Esophagus squamous epithelium (tissue), 5 donors: ENCODE data around the gene NAGS. TPM values are rescaled to one million over a fixed set of nuclear protein-coding genes. Genes with fewer than 3 reads are reported as not detected.
A peak's percentile ranks its signal among the peaks of the same experiment; 100 is the strongest.

Experiments used
- DNase-seq: peaks from one replicate; lab custom pipeline; 2025; lab: John Stamatoyannopoulos, UW
- H3K27ac ChIP-seq, 4 donors: fragments of 200-600 bp; sonication (generic); one replicate each; pipeline ENCODE4 v1.5.1; 2016 to 2019; ENCODE audit warnings: mild to moderate bottlenecking in 1 of 4
- H3K27me3 ChIP-seq, 4 donors: fragments of 200-600 bp; sonication (generic); 1 replicate in 3 of 4; 2 replicates in 1 of 4; pipeline versions ENCODE4 v1.5.1 to v1.6.0; 2017 to 2021; ENCODE audit warnings: antibody characterized with exemption in 1 of 4
- H3K36me3 ChIP-seq, 3 donors: fragments of 200-600 bp; sonication (generic); one replicate each; pipeline ENCODE4 v1.5.1; 2016 to 2019
- H3K4me1 ChIP-seq, 3 donors: fragments of 200-600 bp; sonication (generic); one replicate each; pipeline ENCODE4 v1.5.1; 2017 to 2019
- H3K4me3 ChIP-seq, 4 donors: fragments of 200-600 bp; sonication (generic); 1 replicate in 3 of 4; 2 replicates in 1 of 4; pipeline ENCODE4 v1.5.1; 2016 to 2019; ENCODE audit warnings: mild to moderate bottlenecking in 2 of 4, moderate library complexity in 1 of 4
- H3K9me3 ChIP-seq, 3 donors: fragments of 200-600 bp; sonication (generic); one replicate each; pipeline ENCODE4 v1.5.1; 2016 to 2019
- POLR2A ChIP-seq, 4 donors: fragments of 450-650 bp; IDR thresholded peaks; one replicate each; pipeline ENCODE4 v1.6.1; 2017; ENCODE audit warnings: antibody characterized with exemption in 4 of 4, mild to moderate bottlenecking in 4 of 4, moderate library complexity in 3 of 4
- WGBS, 2 donors: methylation state at CpG; one replicate each; pipeline ENCODE4 v1.1.5; 2018; 5-methylcytosine and 5-hydroxymethylcytosine counted together
- intact Hi-C: fragments of 100-400 bp; cut with DNase I; formaldehyde crosslinking; loops from one replicate; pipeline ENCODE4 v1.15.0; 2022
- total RNA-seq, 4 donors: library from RNA; depleted of rRNA; stranded (reverse); fragments of >200 nt; gene quantifications; one replicate each; pipeline ENCODE4 v1.1.0, GENCODE V29; 2016
- TF ChIP-seq, protein P1 (sequence below), 6 experiments: fragments of 450-650 bp in 4 of 6; fragments of 200-600 bp in 2 of 6; sonication (generic) in 2 of 6; IDR thresholded peaks; one replicate each; pipeline ENCODE4 v1.5.1; 2016 to 2019; ENCODE audit warnings: antibody characterized with exemption in 6 of 6, mild to moderate bottlenecking in 4 of 6, moderate library complexity in 4 of 6
- donor health status: DM: yes; HTN: yes; CAD: no.

The NAGS gene
- total RNA-seq, 4 donors from 2014 or later: 0.64 to 2.7 (median 2.1) TPM

- peaks cover 24 to 43% (median 25%) of the 10 kb centered on the region in 3 donors for H3K4me1 ChIP-seq
- H3K4me3 ChIP-seq: no peak overlapping the region
- 58 to 77% methylated on average over 2 to 6 of the region's 9 CpGs for WGBS, 2 donors
- H3K27me3 ChIP-seq: peaks cover 4 to 38% (median 9%) of the 10 kb centered on the region in 4 donors
- no peaks in the 10 kb centered on the region for H3K9me3 ChIP-seq
- peak overlapping the region in 2 of 4 donors; percentile 52 for H3K27ac ChIP-seq
- TF ChIP-seq POLR2A (IDR thresholded peaks at IDR 0.05): no peak
- TF ChIP-seq, protein P1, sequence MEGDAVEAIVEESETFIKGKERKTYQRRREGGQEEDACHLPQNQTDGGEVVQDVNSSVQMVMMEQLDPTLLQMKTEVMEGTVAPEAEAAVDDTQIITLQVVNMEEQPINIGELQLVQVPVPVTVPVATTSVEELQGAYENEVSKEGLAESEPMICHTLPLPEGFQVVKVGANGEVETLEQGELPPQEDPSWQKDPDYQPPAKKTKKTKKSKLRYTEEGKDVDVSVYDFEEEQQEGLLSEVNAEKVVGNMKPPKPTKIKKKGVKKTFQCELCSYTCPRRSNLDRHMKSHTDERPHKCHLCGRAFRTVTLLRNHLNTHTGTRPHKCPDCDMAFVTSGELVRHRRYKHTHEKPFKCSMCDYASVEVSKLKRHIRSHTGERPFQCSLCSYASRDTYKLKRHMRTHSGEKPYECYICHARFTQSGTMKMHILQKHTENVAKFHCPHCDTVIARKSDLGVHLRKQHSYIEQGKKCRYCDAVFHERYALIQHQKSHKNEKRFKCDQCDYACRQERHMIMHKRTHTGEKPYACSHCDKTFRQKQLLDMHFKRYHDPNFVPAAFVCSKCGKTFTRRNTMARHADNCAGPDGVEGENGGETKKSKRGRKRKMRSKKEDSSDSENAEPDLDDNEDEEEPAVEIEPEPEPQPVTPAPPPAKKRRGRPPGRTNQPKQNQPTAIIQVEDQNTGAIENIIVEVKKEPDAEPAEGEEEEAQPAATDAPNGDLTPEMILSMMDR (IDR thresholded peaks at IDR 0.05): no peak
- intact Hi-C loops: no loop called here
- no peak for DNase-seq
- H3K36me3 ChIP-seq: no peaks in the 10 kb centered on the region
Measured at GRCh38 chr17:44002141-44002848, 2.1 kb upstream of the NAGS start.

- no peak for DNase-seq
- peaks cover 0 to 15% (median 0%) of the 10 kb centered on the region in 3 donors for H3K36me3 ChIP-seq
- H3K27ac ChIP-seq: peak overlapping the region in 3 of 4 donors; percentile 77 to 90 (median 84)
- H3K9me3 ChIP-seq: no peaks in the 10 kb centered on the region
- H3K4me3 ChIP-seq: peak overlapping the region; percentile 27 to 77 (median 59)
- TF ChIP-seq POLR2A (IDR thresholded peaks at IDR 0.05): no peak
- TF ChIP-seq, protein P1 (IDR thresholded peaks at IDR 0.05): no peak
- peaks cover 4 to 38% (median 9%) of the 10 kb centered on the region in 4 donors for H3K27me3 ChIP-seq
- WGBS, 2 donors: 0 to 14% methylated on average over 2 to 4 of the region's 71 CpGs
- peaks cover 33 to 56% (median 34%) of the 10 kb centered on the region in 3 donors for H3K4me1 ChIP-seq
- intact Hi-C loops: no loop called here
Measured at GRCh38 chr17:44004761-44005526, 522 bp downstream of the NAGS start.

GRCh38 chr17:44005527-44006271, 1.3 kb downstream of the NAGS start:
- DNase-seq: no peak

DNA sequence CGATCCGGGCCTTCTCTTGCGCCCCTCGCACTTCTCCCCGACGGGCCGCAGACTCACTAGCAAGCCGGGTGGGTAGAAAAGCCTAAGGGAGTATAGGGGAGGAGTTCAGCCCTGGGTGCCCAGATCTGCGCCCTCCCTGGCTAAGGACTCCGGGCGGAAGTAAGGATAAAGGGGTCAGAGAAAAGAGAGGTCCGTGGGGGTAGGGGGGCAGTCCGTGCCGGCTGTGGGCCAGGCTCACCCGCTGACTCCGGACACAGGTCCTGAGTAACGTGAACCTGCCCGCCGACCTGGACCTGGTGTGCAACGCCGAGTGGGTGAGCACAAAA, 1.8 kb downstream of the NAGS start:
- WGBS, 2 donors: 0% methylated on average over 8 of the region's 21 CpGs; no CpG with 5 or more reads in 1 of the 2 donors
- peaks cover 33 to 56% (median 34%) of the 10 kb centered on the region in 3 donors for H3K4me1 ChIP-seq
- H3K36me3 ChIP-seq: peaks cover 0 to 28% (median 0%) of the 10 kb centered on the region in 3 donors
- H3K27me3 ChIP-seq: peaks cover 4 to 38% (median 9%) of the 10 kb centered on the region in 4 donors
- H3K9me3 ChIP-seq: no peaks in the 10 kb centered on the region
- H3K27ac ChIP-seq: peak overlapping the region; percentile 77 to 90 (median 80)
- DNase-seq: no peak
- H3K4me3 ChIP-seq: peak overlapping the region; percentile 27 to 77 (median 59)
- intact Hi-C loops: no loop called here
- no peak for TF ChIP-seq POLR2A (IDR thresholded peaks at IDR 0.05)
- TF ChIP-seq, protein P1 (IDR thresholded peaks at IDR 0.05): no peak

More at GRCh38 chr17:44005527-44006271, 1.3 kb downstream of the NAGS start:
- peaks cover 4 to 38% (median 9%) of the 10 kb centered on the region in 4 donors for H3K27me3 ChIP-seq
- H3K27ac ChIP-seq: peak overlapping the region; percentile 77 to 90 (median 80)
- H3K36me3 ChIP-seq: peaks cover 0 to 22% (median 0%) of the 10 kb centered on the region in 3 donors
- H3K4me1 ChIP-seq: peaks cover 33 to 56% (median 34%) of the 10 kb centered on the region in 3 donors
- TF ChIP-seq POLR2A (IDR thresholded peaks at IDR 0.05): peak in 1 of 4 donors; percentile 32
- TF ChIP-seq, protein P1 (IDR thresholded peaks at IDR 0.05): peak in 1 of 6 experiments; percentile 34
- WGBS, 2 donors: 5 to 19% methylated on average over 9 to 11 of the region's 59 CpGs
- peak overlapping the region; percentile 27 to 77 (median 59) for H3K4me3 ChIP-seq
- intact Hi-C loops: no loop called here
- no peaks in the 10 kb centered on the region for H3K9me3 ChIP-seq
